B cell (primary cell): Measurements from ENCODE around the gene ERLEC1.

ENCODE experiments used
- EZH2 ChIP-seq: IDR thresholded peaks from 2 replicates; pipeline ENCODE4 v1.6.1; 2012; ENCODE audit warnings: borderline replicate concordance, low read depth, mild to moderate bottlenecking, moderate library complexity, low read length; ENCODE audit not compliant: insufficient read depth, poor library complexity, severe bottlenecking
- TF ChIP-seq, protein P1 (sequence below): fragments of 200-600 bp; IDR thresholded peaks from one replicate; pipeline ENCODE4 v1.8.0; 2022; ENCODE audit warnings: antibody characterized with exemption, mild to moderate bottlenecking

DNA sequence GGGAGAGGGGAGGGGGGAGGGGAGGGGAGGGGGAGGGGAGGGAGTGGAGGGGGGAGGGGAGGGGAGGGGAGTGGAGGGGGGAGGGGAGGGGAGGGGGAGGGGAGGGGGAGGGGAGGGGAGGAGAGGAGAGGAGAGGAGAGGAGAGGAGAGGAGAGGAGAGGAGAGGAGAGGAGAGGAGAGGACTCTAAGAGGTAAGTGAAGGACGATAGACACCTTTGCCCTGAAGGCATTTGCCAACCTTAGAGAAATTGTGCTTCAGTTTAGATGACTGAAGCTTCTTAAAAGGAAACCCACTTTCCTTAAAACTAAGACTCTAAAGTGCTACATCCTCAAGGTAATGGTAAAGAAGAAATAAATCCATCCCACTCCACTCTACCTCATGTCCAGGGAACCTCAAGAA is 53.7 kb downstream of the ERLEC1 start:
- TF ChIP-seq, protein P1, sequence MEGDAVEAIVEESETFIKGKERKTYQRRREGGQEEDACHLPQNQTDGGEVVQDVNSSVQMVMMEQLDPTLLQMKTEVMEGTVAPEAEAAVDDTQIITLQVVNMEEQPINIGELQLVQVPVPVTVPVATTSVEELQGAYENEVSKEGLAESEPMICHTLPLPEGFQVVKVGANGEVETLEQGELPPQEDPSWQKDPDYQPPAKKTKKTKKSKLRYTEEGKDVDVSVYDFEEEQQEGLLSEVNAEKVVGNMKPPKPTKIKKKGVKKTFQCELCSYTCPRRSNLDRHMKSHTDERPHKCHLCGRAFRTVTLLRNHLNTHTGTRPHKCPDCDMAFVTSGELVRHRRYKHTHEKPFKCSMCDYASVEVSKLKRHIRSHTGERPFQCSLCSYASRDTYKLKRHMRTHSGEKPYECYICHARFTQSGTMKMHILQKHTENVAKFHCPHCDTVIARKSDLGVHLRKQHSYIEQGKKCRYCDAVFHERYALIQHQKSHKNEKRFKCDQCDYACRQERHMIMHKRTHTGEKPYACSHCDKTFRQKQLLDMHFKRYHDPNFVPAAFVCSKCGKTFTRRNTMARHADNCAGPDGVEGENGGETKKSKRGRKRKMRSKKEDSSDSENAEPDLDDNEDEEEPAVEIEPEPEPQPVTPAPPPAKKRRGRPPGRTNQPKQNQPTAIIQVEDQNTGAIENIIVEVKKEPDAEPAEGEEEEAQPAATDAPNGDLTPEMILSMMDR: no peak
- no peak for TF ChIP-seq EZH2
